Ovary (tissue), 3 donors: ENCODE results near the gene RPL23.

Source experiments
- CTCF ChIP-seq, 3 donors: fragments of 450-650 bp in 2 of 3; fragments of 200-600 bp in 1 of 3; IDR thresholded peaks; one replicate each; pipeline versions ENCODE4 v1.5.1 to v1.8.0; 2016 to 2022; ENCODE audit warnings: antibody characterized with exemption in 3 of 3, mild to moderate bottlenecking in 1 of 3
- EP300 ChIP-seq: sonication (generic); formaldehyde crosslinking; IDR thresholded peaks from one replicate; pipeline ENCODE4 v1.6.1; 2017; ENCODE audit warnings: antibody characterized with exemption
- POLR2A ChIP-seq: fragments of 450-650 bp; IDR thresholded peaks from one replicate; pipeline ENCODE4 v1.6.1; 2017; ENCODE audit warnings: antibody characterized with exemption, mild to moderate bottlenecking, moderate library complexity
- donor health status: DM: no; HTN: no; CAD: no.

GRCh38 chr17:38897176-38897575 is 43.7 kb upstream of the RPL23 start:
- no peak for TF ChIP-seq POLR2A
- no peak for TF ChIP-seq CTCF (IDR thresholded peaks at IDR 0.05)
- TF ChIP-seq EP300 = no peak
